NCI-H146 treated with DMSO at 0.1 percent for 48 hours (cell line): ENCODE measurements around the gene RIPPLY3.
A peak's percentile ranks its signal among the peaks of the same experiment; 100 is the strongest.

Experiments
- DNase-seq: peaks from one replicate; lab custom pipeline; 2025; ENCODE audit not compliant: unreplicated experiment; lab: John Stamatoyannopoulos, UW

The RIPPLY3 gene, protein sequence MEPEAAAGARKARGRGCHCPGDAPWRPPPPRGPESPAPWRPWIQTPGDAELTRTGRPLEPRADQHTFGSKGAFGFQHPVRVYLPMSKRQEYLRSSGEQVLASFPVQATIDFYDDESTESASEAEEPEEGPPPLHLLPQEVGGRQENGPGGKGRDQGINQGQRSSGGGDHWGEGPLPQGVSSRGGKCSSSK

DNA sequence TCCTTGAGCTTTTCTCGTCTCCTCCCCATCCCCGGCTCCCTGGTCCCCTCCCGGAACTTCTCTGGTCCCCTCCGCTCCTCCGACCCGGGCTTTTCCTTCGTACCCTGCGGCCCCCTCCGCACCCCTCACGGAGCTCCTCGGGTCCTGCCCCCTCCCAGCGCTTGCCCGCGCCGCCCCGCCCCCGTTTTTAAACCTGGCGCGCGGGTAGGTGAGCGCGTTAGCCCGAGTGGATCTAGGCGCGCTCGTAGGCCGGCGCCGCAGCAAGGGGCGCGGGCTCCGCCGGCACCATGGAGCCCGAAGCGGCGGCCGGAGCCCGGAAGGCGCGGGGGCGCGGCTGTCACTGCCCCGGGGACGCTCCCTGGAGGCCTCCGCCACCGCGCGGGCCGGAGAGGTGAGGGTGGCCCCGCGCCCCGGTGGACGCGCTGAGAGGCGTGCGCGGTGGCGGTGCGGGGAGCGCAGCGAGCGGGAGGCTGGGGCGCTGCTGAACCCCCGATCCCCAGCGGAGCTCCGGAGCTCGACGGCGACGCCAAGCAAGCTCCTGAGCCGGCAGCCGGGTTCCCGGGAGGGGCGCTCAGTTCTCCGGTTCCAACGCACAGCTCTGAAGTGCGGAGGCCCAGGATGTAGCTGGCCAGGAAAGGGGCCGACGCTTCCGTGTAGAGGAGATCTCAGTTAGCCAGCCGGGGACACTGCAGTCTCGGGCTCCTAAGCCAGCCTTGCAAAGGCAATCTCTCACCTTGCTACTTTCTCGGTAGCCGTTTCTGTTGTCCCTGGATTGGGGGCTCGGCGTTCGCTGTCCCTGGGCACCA lies at the start of gene RIPPLY3:
RIPPLY3 (plus strand) TSS at position 217 of the 806 bp plus-strand sequence; CDS start at position 288, 71 bp downstream.
- no peak for DNase-seq

- no peak for DNase-seq
Observed at GRCh38 chr21:36959020-36959835, 47.3 kb upstream of the RIPPLY3 start.

DNA sequence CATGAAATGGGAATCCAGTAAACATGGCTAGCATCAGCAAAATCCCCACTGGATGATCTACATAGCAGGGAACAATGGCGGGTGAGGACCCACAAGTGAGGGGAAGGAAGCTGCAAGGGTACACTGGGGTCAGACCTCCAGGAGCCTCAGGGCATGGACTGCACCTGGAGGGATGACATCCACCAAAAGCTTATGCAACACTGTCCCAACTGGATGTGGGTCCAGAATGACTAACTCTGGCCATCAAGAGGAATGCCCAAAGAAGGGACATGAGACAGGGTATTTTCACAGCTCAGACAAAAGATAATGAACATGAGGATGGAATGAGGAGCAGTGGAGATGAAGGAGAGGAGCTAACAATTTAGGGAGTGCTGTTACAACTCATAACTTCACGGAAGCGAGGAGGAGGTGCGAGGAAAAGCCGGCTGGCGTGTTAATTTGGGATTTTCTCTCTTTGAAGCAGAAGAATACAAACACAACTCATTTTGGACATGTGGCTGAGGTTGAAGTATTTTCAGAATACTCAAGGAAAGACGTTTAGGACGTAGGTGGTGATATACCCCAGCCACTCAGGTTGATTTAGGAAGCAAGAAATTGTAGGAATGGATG lies 45.7 kb upstream of the RIPPLY3 start:
- no peak for DNase-seq

GRCh38 chr21:36962098-36962780 lies 44.3 kb upstream of the RIPPLY3 start:
- no peak for DNase-seq

DNA sequence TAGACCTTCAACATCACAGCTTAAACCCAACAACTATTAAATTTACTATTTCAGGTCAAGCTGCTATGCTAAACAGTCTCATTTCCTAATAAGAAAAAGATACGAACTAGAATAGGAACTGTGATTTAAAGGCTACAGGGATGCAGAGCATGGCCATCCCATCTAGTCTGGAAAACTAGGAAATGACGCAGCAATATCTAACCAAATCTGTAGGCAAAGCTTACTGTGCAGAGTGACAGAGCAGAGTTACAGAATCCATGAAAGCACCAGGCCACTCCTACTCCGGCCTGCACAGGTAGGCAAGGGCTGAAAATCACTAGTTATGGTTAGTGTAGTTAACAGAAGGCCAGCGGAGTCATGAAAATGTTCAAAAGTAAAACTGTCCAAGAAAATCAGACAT lies 42.1 kb upstream of the RIPPLY3 start:
- no peak for DNase-seq

DNA sequence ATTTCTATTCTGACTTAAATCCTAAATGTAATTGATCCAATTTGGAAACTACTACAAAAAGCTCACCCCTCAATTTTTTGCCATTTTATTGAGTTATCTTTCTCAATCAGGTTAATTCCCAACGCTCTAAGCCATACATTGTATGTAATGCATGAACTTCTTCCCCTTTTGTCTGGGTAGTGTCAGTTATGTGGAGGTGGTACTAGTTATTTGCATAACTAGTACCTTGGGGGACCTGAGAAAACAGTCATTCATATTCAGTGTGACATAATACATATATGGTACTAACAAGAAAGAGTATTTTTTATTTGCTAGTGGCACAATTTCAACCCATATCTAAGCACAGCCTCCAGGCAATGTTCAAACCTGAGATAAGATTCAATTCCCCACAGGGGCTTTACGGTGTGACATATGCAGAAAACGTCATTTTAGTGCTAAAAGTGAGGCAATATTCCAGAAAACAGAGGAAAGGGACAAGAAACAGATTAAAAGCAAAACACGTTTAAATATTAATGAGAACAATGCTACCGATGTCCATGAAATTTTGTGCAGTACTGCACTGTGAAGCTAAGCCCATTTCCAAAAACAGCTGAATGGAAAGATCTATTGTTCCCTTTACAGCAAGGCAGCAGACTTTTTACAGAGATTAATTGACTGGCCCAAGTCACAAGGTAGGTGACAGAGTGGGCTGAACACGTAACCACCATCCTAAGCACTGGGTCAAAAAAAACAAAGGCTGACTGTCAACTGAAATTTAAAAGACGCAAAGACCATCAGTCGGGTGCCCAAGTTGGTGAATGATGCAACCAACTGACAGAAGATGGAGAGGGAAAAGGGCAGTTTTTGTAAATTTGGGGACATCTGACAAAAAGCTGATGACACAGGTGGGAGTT lies 41.4 kb upstream of the RIPPLY3 start:
- DNase-seq: no peak

- DNase-seq: no peak
Observed at GRCh38 chr21:36965720-36966065, 40.8 kb upstream of the RIPPLY3 start.

- DNase-seq: peak; percentile 43
Observed at GRCh38 chr21:36966066-36966820, 40.3 kb upstream of the RIPPLY3 start, which contains the start of gene HLCS. TSS of gene HLCS (minus strand) at chr21:36966669. CDS start at chr21:36966638, 31 bp downstream.

GRCh38 chr21:36966821-36967768 lies 39.4 kb upstream of the RIPPLY3 start:
- DNase-seq: peak; percentile 6

- DNase-seq: no peak
Observed at GRCh38 chr21:36968414-36968813, 38.1 kb upstream of the RIPPLY3 start.

- DNase-seq: no peak
Observed at GRCh38 chr21:36968976-36969375, 37.5 kb upstream of the RIPPLY3 start.

- DNase-seq: no peak
Observed at GRCh38 chr21:36973986-36974850, 32.3 kb upstream of the RIPPLY3 start.

- DNase-seq: no peak
Observed at GRCh38 chr21:36974851-36975192, 31.7 kb upstream of the RIPPLY3 start.

DNA sequence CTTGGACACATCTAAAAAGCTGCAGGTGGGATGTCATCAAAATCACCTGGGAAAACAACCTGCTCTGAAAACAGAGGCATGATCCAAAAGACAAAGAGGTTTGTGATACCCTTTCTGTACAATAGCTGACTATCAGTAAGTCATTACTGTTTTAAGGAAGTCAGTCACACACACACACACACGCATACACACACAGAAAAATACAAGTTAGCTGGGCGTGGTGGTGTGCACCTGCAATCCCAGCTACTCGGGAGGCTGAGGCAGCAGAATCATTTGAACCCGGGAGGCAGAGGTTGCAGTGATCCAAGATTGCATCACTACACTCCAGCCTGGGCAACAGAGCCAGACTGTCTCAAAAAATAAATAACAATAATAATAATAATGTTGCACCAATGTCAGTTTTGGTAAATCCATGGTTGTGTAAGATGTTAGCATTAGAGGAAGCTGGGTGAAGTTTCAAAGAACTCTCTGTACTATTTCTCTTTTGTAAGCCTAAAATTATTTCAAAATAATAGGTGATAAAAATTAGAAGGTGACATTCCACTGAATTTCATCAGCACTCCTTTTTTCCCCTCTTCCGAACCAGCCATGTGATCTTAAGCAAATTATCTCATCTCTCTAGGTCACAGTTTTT lies 30.2 kb upstream of the RIPPLY3 start:
- no peak for DNase-seq

DNA sequence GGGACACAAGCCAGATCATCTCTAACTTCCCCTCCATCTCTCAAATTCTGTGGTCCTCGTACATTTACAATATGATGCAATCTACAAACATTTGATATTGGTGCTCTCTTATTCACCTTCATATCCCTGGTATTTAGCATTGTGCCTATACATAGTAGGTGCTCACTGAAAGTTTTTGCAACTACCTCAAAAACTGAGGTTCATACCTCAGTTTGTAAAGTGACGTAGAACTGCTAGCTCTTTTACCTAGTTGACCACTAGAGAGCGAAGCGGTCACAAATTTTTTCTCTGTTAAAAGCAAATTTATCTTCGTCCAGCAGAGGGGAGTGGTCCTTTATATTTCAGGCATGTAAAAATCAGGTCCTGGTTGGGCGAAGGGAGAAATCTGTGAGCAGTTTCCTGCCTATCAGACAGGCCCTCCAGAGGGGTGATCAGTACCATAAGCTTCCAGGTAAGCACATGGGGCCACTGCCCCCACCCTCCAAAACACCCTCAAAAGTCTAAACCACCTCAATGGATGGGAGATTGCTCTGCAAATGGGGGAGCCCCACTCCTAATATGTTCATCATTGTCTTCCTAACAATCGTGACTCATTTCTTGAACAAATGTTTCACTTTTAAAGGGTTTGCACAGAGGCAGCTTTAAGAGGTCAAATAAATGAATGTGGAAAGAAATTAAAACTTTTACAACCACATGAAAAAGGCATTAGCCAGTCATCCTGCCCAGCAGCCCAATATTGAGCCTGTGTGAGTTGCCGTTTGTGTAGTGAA lies 29.4 kb upstream of the RIPPLY3 start:
- peak; percentile 15 for DNase-seq
